T1000 (cell line): ENCODE results near the gene PRIMPOL.
"Not testable (repeated sequence)": the region's sequence is repeated elsewhere in the genome, so short reads cannot be mapped to it uniquely, and the experiment has no call there.

ENCODE experiments used
- DNase-seq: peaks from one replicate; lab custom pipeline; 2025; ENCODE audit warnings: mixed read lengths; lab: John Stamatoyannopoulos, UW

The PRIMPOL gene

DNA sequence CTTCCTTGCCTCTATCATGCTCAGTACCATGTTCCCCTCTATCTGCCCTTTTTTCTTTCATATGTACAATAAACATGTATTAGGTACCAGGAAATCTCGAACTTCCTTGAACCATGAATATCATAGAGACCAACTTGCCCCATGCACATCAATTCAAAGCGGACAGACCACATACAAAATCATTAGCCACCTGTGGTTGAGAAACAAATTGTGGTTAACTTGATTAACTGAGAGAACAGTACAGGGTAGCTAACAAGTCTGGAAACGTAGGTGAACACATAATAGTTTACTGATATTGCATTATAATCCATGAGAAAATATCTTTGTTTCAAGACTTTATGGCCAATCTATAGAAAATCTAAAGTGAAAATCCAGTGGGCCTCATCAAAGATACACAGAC is 8.5 kb upstream of the PRIMPOL start:
- DNase-seq = no peak

DNA sequence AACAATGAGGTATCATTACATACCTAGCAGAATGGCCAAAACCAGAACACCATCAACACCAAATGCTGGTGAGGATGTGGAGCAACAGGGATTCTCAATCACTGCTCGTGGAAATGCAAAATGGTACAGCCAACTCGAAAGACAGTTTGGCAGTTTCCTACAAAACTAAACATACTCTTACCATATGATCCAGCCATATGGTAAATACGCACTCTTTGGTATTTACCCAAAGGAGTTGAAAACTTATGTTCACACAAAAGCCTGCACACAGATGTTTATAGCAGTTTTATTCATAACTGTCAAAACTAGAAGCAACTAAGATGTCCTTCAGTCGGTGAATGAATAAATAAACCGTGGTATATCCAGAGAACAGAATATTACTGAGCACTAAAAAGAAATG is 8.1 kb upstream of the PRIMPOL start:
- no peak for DNase-seq

DNA sequence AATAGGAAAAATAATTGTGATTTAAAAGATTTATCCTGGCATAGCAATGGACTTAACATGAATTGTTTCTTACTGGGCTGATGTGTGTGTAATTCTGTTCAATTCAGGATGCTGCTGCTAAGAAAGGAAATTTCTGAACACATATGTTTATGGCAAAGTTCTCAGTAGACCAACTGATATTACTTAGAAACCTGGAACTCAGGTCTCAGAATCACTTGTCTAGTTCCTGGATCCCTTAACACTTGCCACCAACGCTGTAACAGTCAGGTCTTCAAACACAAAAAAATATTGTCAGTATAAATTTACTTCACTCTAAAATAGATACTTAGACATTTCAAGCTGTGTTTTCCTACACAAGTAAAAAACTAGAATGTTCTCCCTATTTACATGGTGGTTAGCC is 5.8 kb upstream of the PRIMPOL start:
- DNase-seq = no peak

GRCh38 chr4:184644553-184645307 is 4.8 kb upstream of the PRIMPOL start:
- no peak for DNase-seq

- DNase-seq = no peak
These were observed 3.5 kb upstream of the PRIMPOL start for GRCh38 chr4:184645904-184646610.

GRCh38 chr4:184647266-184648053 is 2.1 kb upstream of the PRIMPOL start:
- DNase-seq = no peak

DNA sequence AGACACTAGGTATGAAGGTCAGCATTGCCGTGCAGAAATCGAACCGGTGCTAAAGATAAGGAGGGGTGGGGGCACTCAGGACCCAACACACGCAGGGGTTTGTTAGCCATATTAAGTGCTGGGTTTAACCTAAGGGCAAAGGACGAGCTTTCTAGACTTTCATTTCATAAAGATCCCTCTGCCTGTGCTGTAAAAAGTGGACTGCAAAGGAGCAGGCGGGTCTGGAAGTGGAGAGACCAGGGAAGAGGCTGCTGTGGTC is 1.6 kb upstream of the PRIMPOL start:
- DNase-seq = no peak

- no peak for DNase-seq
These were observed 1.1 kb upstream of the PRIMPOL start for GRCh38 chr4:184648313-184649025.

GRCh38 chr4:184649971-184650855 is 675 bp downstream of the PRIMPOL start:
- DNase-seq = no peak

- no peak for DNase-seq
These were observed 2.4 kb downstream of the PRIMPOL start for GRCh38 chr4:184651899-184652298.

GRCh38 chr4:184652681-184653080 is 3.1 kb downstream of the PRIMPOL start:
- DNase-seq = not testable (repeated sequence)

- DNase-seq = no peak
These were observed 4.1 kb downstream of the PRIMPOL start for GRCh38 chr4:184653650-184654049.

DNA sequence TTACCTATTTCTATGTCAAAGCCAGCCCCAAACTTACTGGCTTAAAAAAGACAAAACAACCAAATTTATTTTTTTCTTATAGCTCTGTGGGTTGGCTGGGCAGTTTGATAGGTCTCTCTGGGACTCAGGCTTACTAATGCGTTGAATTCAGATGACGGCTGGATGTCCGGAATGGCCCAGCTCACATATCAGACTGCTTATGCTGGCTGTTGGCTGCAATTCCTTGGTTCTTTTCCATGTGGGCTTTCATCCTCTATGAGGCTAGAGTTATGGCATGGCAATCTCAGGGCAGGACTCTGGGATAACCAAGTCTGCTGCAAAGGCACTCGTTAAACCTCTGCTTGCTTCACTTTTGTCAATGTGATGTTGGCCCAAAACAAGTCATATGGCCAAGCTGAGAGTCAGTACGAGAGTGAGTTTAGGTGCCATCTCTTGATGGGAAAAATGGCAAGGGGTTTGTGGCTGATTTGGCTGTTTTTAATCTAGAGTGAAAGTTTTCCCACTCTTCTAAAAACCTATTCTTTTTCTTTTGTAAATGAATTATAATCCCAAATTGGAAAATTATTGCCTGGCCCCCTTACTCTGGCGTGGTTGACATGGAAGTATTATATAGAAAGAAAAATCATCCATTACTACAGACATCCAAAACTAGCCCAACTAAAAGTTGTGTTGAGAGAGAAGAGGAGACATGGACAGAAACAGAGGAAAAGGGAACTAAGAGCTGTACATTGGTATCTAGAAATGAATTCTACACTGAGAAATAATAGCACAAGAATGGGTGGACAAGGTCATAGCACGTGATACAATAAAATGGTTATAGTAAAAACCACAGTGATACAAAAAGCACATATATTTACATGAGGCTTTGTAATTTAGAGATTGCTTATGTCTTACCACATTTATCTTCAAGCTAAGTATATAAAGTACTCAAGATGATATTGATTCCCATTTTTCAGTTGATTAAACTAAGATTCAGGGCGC is 6.6 kb downstream of the PRIMPOL start:
- DNase-seq = no peak

- DNase-seq = no peak
These were observed 7.6 kb downstream of the PRIMPOL start for GRCh38 chr4:184657144-184657543.

DNA sequence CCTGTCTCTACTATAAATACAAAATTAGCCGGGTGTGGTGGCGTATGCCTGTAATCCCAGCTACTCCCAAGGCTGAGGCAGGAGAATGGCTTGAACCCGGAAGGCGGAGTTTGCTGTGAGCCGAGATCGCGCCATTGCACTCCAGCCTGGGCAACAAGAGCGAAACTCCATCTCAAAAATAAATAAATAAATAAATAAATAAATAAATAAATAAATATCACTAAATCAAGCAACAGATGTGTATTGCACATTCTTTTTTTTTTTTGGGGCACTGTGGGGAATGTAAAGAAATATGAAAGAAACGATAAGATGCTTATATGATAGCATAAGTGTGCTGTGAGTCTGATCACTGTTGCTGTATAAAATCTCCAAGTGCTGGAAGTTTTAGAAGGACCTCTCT is 8.3 kb downstream of the PRIMPOL start:
- DNase-seq = not testable (repeated sequence)

DNA sequence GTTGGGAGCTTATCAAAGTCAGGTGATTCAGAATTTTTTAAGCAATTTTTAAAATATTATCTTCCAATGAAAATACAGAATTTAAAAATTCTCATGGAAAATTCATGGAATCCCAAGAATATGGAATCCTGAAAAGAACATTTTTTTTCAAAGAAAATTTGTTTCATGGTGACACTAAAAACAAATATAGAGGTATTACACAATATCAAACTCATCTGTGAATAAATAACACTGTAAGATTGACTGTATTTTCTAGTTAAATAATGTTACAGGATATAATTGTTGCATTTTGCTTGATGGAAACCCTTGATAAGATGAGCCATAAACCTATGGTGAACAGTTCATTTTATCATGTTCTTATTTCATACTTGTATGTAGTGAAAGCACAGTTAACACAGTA is 11.4 kb downstream of the PRIMPOL start:
- DNase-seq = no peak

GRCh38 chr4:184662236-184662635 is 12.7 kb downstream of the PRIMPOL start:
- no peak for DNase-seq

GRCh38 chr4:184664445-184665210 is 15.1 kb downstream of the PRIMPOL start:
- no peak for DNase-seq

- no peak for DNase-seq
These were observed 17.1 kb downstream of the PRIMPOL start for GRCh38 chr4:184666670-184667069.
